Memory B cell (primary cell): ENCODE results near the gene HOXA5.

Experiments
- ATAC-seq: fragments of 150-1000 bp; cut with Tn5 transposase; 2 replicates; pipeline ENCODE4 v1.10.0; 2021; ENCODE audit warnings: low read depth, mild to moderate bottlenecking, moderate library complexity
- DNase-seq, 2 donors: peaks; one replicate each; pipeline ENCODE4 v3.0.0; 2022; ENCODE audit warnings: low spot score in 2 of 2
- H3K27ac Mint-ChIP-seq: one replicate; pipeline ENCODE4 v1.8.0; 2022; ENCODE audit warnings: mild to moderate bottlenecking, moderate library complexity, mixed read lengths
- H3K27me3 Mint-ChIP-seq: one replicate; pipeline ENCODE4 v1.8.0; 2022; ENCODE audit warnings: mixed read lengths
- H3K36me3 Mint-ChIP-seq: one replicate; pipeline ENCODE4 v1.8.0; 2022; ENCODE audit warnings: mild to moderate bottlenecking, mixed read lengths
- H3K4me1 Mint-ChIP-seq: one replicate; pipeline ENCODE4 v1.8.0; 2022; ENCODE audit warnings: mixed read lengths
- H3K4me3 Mint-ChIP-seq: one replicate; pipeline ENCODE4 v1.8.0; 2022; ENCODE audit warnings: mild to moderate bottlenecking, moderate library complexity, mixed read lengths
- H3K9me3 Mint-ChIP-seq: one replicate; pipeline ENCODE4 v1.8.0; 2022; ENCODE audit warnings: mixed read lengths

The HOXA5 gene

GRCh38 chr7:27169658-27170425 is 26.4 kb upstream of the HOXA5 start:
- Mint-ChIP-seq H3K27me3 (peaks cover 21% of the 10 kb centered on the region), H3K4me1 (peaks cover 6% of the 10 kb centered on the region), H3K27ac (peak overlapping the region; percentile 84), H3K4me3 (no peak overlapping the region), H3K9me3 (peaks cover 2% of the 10 kb centered on the region), H3K36me3 (no peaks in the 10 kb centered on the region)
- DNase-seq (peak in 1 of 2 donors; percentile 12), ATAC-seq (no peak)

GRCh38 chr7:27168265-27168947 is 24.9 kb upstream of the HOXA5 start:
- peaks cover 9% of the 10 kb centered on the region for H3K4me1 Mint-ChIP-seq
- peak overlapping the region; percentile 84 for H3K27ac Mint-ChIP-seq
- peaks cover 2% of the 10 kb centered on the region for H3K9me3 Mint-ChIP-seq
- H3K27me3 Mint-ChIP-seq: peaks cover 25% of the 10 kb centered on the region
- H3K4me3 Mint-ChIP-seq: no peak overlapping the region
- ATAC-seq: no peak
- no peaks in the 10 kb centered on the region for H3K36me3 Mint-ChIP-seq
- no peak for DNase-seq

GRCh38 chr7:27167916-27168264 is 24.4 kb upstream of the HOXA5 start:
- no peak for ATAC-seq
- Mint-ChIP-seq H3K4me1 (peaks cover 9% of the 10 kb centered on the region), H3K27me3 (peaks cover 26% of the 10 kb centered on the region), H3K9me3 (peaks cover 2% of the 10 kb centered on the region), H3K4me3 (no peak overlapping the region), H3K27ac (no peak overlapping the region), H3K36me3 (no peaks in the 10 kb centered on the region)
- DNase-seq: no peak

- no peak overlapping the region for H3K4me3 Mint-ChIP-seq
- H3K27ac Mint-ChIP-seq: peak overlapping the region; percentile 77
- DNase-seq: no peak
- peaks cover 9% of the 10 kb centered on the region for H3K4me1 Mint-ChIP-seq
- no peak for ATAC-seq
- H3K36me3 Mint-ChIP-seq: no peaks in the 10 kb centered on the region
- peaks cover 21% of the 10 kb centered on the region for H3K27me3 Mint-ChIP-seq
- peaks cover 2% of the 10 kb centered on the region for H3K9me3 Mint-ChIP-seq
Observed at GRCh38 chr7:27166531-27167505, 23.3 kb upstream of the HOXA5 start.

DNA sequence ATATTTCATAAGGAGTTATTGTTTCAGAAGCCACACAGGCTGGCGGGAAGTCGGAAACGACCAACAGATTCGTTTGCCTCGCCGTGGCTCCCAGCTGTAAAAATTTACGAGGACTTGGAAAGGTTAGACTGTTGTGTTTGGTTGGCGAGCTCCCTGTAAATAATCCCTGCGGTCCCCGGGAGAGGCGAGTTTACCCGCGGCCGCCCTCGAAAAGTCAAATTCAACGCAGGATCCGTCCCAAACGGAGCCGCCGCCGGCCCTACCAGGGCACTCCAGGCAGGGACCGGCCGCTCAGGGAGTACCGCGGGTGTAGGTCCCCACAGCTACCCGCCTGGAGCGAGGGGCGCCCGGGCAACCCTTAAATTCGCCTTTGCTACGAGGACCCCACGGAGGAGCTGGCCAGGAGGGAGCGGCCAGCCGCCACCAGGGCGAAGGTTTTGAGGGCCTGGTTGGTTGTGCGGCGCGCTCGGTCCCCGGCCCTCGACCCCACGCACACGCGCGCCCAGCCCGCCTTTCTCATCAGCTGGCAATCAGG is 22.6 kb upstream of the HOXA5 start:
- peaks cover 7% of the 10 kb centered on the region for H3K4me1 Mint-ChIP-seq

GRCh38 chr7:27165089-27165995 is 21.9 kb upstream of the HOXA5 start, which contains the start of gene HOXA9:
Gene HOXA9 (minus strand): TSS chr7:27165537. CDS start chr7:27165457, 80 bp downstream.
- Mint-ChIP-seq H3K4me3 (no peak within 1 kb of the TSS), H3K4me1 (peaks cover 9% of the 10 kb centered on the region), H3K9me3 (peaks cover 2% of the 10 kb centered on the region), H3K27me3 (peaks cover 18% of the 10 kb centered on the region), H3K36me3 (no peaks in the 10 kb centered on the region), H3K27ac (peak within 1 kb of the TSS; percentile 31)
- DNase-seq (no peak), ATAC-seq (no peak)

More for the DNA sequence above, 22.6 kb upstream of the HOXA5 start:
- peaks cover 2% of the 10 kb centered on the region for H3K9me3 Mint-ChIP-seq
- no peak overlapping the region for H3K4me3 Mint-ChIP-seq
- ATAC-seq: no peak
- no peaks in the 10 kb centered on the region for H3K36me3 Mint-ChIP-seq
- H3K27ac Mint-ChIP-seq: peak overlapping the region; percentile 31
- H3K27me3 Mint-ChIP-seq: peaks cover 18% of the 10 kb centered on the region
- no peak for DNase-seq

GRCh38 chr7:27164367-27165088 is 21.0 kb upstream of the HOXA5 start:
- Mint-ChIP-seq H3K27ac (peak overlapping the region; percentile 4), H3K9me3 (peaks cover 2% of the 10 kb centered on the region), H3K27me3 (peaks cover 21% of the 10 kb centered on the region), H3K4me3 (no peak overlapping the region), H3K4me1 (peaks cover 14% of the 10 kb centered on the region), H3K36me3 (no peaks in the 10 kb centered on the region)
- peak in 1 of 2 donors; percentile 20 for DNase-seq
- ATAC-seq: no peak

GRCh38 chr7:27164045-27164366 is 20.5 kb upstream of the HOXA5 start:
- DNase-seq: peak in 1 of 2 donors; percentile 32
- peak overlapping the region; percentile 4 for H3K27ac Mint-ChIP-seq
- H3K9me3 Mint-ChIP-seq: peaks cover 2% of the 10 kb centered on the region
- no peak for ATAC-seq
- no peaks in the 10 kb centered on the region for H3K36me3 Mint-ChIP-seq
- peaks cover 15% of the 10 kb centered on the region for H3K4me1 Mint-ChIP-seq
- no peak overlapping the region for H3K4me3 Mint-ChIP-seq
- H3K27me3 Mint-ChIP-seq: peaks cover 24% of the 10 kb centered on the region

- peak in 1 of 2 donors; percentile 26 for DNase-seq
- Mint-ChIP-seq H3K27me3 (peaks cover 24% of the 10 kb centered on the region), H3K36me3 (no peaks in the 10 kb centered on the region), H3K9me3 (peaks cover 2% of the 10 kb centered on the region), H3K27ac (peak overlapping the region; percentile 4), H3K4me3 (no peak overlapping the region), H3K4me1 (peaks cover 11% of the 10 kb centered on the region)
- no peak for ATAC-seq
Observed at GRCh38 chr7:27163288-27164044, 20.0 kb upstream of the HOXA5 start.

DNA sequence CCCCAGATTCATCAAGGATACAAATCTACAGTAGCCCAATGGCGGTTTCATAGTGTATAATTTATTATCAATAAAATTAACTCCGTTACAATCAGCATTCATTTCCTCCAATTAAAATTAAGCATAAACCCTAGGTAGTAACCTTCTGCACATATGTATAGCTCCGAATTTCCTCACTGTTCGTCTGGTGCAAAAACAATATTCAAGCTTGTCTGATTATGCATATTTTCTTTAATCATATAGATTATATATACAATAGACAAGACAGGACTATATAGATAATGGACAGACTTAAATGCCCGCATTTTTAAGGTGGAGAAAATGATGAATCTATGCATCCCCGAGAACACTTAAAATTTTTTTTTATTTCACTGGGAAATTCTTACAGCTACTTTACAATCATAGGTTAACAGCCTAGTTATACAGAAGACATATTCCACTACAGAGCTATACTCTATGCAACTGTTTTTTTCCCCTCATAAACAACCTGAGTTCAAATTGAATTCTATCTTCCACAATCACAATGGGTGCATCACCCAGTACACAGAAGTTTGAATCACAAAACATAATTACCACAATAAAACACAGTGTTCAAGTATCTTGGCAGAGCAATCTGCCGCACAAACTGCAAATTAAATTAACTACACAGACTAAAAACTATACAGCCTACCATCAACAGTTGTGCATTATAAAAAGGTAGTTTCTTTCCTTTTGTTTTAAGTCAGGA is 19.2 kb upstream of the HOXA5 start:
- H3K4me1 Mint-ChIP-seq: peaks cover 16% of the 10 kb centered on the region
- H3K4me3 Mint-ChIP-seq: no peak overlapping the region
- peaks cover 2% of the 10 kb centered on the region for H3K36me3 Mint-ChIP-seq
- no peak overlapping the region for H3K27ac Mint-ChIP-seq
- no peak for ATAC-seq
- DNase-seq: no peak
- peaks cover 28% of the 10 kb centered on the region for H3K27me3 Mint-ChIP-seq
- peaks cover 2% of the 10 kb centered on the region for H3K9me3 Mint-ChIP-seq

DNA sequence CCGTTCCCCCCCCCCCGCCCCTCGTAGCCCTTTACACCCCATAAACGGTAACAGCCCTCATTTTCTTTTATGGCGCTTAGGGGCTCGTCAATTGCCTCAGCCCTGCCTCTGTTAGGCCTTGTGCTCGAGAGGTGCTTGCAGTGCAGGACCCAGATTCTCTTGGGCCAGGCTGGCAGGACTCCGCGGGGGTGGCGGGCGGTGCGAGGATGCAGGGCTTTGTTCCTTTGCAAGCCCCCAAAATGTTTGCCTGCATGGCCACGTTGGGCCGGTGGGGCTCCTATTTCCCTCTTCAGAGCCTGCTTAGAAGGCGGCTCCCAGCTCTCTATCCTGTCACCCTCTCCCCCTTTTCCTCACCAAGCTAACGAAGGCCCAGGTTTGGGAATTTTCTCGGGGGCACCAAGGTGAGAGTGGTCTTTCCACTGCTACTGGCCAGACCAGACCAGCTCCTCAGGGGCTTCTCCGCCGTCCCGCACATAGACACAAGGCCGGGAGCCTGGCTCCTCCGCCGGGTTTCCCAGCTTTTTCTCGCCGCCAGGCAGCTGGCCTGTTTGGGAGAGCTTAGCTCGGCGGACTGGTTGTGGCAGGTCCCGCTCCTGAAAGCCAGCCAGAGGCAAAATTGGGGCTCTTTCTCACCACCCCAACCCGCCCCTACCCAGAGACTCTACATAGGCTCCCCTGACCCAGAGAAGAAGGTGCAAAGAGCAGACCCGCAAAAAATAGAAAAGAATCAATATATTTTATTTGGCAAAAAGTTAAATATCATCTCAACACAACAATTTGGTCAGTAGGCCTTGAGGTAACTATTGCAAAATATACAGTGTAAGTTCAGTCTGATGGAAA is 18.5 kb upstream of the HOXA5 start:
- Mint-ChIP-seq H3K4me1 (peaks cover 17% of the 10 kb centered on the region), H3K27ac (no peak overlapping the region), H3K36me3 (peaks cover 2% of the 10 kb centered on the region), H3K9me3 (peaks cover under 1% of the 10 kb centered on the region), H3K4me3 (no peak overlapping the region), H3K27me3 (peaks cover 28% of the 10 kb centered on the region)
- no peak for ATAC-seq
- DNase-seq: peak in 1 of 2 donors; percentile 12
